Ishikawa (cell line): ENCODE data around the gene KCNC1.

Source experiments
- REST ChIP-seq: IDR thresholded peaks from 2 replicates; pipeline ENCODE4 v1.6.1; 2012; ENCODE audit warnings: low read depth, mild to moderate bottlenecking
- USF1 ChIP-seq: IDR thresholded peaks from 2 replicates; pipeline ENCODE4 v1.6.1; 2012

- TF ChIP-seq REST: no peak
- no peak for TF ChIP-seq USF1
Measured at GRCh38 chr11:17736930-17737817, 2.6 kb downstream of the KCNC1 start.
